Fibroblast of villous mesenchyme (primary cell): ENCODE measurements around the gene PIGM. TPM values are rescaled to one million over a fixed set of nuclear protein-coding genes. Genes with fewer than 3 reads are reported as not detected.
"Not testable (repeated sequence)": the region's sequence is repeated elsewhere in the genome, so short reads cannot be mapped to it uniquely, and the experiment has no call there.

Experiments used
- DNase-seq: peaks from one replicate; pipeline ENCODE4 v3.0.0-alpha.2; 2010; ENCODE audit warnings: low read depth
- H3K4me3 ChIP-seq: 2 replicates; pipeline ENCODE4 v1.5.1; 2011; ENCODE audit warnings: low read depth, mild to moderate bottlenecking, low read length
- total RNA-seq: library from RNA; depleted of rRNA; stranded (reverse); fragments of >200 nt; gene quantifications from 2 replicates; pipeline ENCODE4 v1.2.3, GENCODE V29; 2012
- TF ChIP-seq, protein P1 (sequence below): IDR thresholded peaks from 2 replicates; pipeline ENCODE4 v1.5.1; 2012; ENCODE audit warnings: low read depth, mild to moderate bottlenecking, low read length; ENCODE audit not compliant: insufficient read depth

PIGM gene
- total RNA-seq, 1 donor: 6.0 TPM

DNA sequence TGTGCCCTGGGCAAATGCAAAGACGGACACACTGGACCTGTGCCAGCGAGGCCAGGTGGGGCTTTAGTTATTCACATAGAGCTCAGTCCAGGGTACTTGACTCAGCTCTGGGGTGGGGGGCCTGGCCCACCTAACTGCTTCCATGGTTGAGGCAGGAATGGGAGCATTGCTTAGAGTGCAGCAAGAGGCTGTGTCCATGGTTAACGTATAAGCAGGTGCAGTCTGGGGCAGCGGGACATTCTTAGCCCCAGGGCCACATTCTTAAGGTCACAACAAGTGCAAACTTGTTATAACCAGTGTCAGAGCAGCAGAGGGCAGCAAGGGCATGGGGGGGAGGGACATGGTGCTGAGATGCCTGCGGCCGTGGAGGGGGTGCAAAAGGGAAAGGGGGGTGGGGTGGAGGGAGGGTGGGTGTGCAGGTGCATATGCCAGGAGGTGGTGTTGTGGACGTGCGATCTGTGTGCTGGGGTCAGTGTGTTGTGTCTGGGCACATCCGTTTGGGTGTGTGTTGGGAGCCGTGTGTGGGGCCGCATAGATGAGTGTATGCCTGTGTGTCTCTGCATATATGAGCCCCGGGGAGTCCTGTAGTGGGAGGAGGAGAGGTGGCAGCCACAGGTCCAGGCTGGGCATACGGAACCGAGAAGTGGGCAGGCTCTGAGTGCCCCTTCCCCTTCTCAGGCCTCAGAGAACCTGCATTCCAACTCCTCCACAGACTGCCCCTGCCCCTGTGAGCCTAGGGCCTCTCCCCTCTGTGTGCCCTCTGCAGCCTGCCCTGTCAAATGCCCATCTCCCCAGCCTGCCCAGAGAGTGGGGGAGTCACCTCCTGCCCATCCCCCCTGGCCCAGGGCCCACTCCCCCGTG lies 29.8 kb upstream of the PIGM start:
- H3K4me3 ChIP-seq: no peak overlapping the region
- DNase-seq: no peak
- TF ChIP-seq, protein P1, sequence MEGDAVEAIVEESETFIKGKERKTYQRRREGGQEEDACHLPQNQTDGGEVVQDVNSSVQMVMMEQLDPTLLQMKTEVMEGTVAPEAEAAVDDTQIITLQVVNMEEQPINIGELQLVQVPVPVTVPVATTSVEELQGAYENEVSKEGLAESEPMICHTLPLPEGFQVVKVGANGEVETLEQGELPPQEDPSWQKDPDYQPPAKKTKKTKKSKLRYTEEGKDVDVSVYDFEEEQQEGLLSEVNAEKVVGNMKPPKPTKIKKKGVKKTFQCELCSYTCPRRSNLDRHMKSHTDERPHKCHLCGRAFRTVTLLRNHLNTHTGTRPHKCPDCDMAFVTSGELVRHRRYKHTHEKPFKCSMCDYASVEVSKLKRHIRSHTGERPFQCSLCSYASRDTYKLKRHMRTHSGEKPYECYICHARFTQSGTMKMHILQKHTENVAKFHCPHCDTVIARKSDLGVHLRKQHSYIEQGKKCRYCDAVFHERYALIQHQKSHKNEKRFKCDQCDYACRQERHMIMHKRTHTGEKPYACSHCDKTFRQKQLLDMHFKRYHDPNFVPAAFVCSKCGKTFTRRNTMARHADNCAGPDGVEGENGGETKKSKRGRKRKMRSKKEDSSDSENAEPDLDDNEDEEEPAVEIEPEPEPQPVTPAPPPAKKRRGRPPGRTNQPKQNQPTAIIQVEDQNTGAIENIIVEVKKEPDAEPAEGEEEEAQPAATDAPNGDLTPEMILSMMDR: no peak

DNA sequence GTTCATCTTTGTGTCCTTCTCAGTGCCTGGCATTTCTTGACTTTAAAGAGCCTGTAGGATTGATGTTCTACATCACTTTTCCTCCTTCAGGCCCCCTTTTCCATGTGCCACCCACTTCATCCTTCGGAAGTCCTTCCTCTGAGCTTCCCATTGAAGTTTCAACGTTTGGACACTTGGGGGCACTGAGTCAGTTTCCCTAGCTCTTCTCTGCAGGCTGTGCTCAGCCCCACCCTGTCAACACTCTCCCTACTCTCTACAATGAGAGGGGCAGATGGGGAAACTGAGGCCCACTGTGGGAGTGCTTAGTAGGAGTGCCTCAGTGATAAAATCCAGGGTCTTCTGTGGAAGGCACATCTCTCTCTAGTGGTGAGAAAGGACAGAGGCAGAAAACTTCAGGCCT lies 26.3 kb upstream of the PIGM start:
- TF ChIP-seq, protein P1: peak; percentile 48
- H3K4me3 ChIP-seq: no peak overlapping the region
- peak; percentile 13 for DNase-seq

DNA sequence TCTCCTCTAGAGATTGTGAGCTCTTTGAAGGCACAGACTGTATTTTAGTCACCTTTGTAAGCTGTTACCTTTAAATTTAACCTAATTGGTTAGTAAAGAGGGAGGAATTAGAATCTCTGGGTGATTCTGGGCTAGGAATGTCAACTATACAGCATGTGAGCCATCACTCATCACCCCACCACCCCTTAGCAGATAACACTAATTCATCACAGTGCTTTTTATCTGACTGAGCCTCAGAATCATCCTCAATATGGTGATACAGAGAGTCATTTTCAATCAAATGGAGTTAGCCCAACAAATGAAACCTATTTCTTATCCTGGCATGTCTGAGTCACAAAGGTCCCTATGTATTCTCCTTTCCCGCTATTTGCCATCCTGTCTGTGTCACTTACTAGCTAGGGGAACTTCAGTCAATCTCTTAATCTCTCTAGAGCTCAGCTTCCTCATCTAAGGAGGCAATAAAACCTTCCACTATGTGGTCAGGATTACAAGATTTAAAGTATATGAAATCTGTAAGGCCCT lies 24.9 kb upstream of the PIGM start:
- TF ChIP-seq, protein P1: no peak
- no peak overlapping the region for H3K4me3 ChIP-seq
- DNase-seq: no peak

DNA sequence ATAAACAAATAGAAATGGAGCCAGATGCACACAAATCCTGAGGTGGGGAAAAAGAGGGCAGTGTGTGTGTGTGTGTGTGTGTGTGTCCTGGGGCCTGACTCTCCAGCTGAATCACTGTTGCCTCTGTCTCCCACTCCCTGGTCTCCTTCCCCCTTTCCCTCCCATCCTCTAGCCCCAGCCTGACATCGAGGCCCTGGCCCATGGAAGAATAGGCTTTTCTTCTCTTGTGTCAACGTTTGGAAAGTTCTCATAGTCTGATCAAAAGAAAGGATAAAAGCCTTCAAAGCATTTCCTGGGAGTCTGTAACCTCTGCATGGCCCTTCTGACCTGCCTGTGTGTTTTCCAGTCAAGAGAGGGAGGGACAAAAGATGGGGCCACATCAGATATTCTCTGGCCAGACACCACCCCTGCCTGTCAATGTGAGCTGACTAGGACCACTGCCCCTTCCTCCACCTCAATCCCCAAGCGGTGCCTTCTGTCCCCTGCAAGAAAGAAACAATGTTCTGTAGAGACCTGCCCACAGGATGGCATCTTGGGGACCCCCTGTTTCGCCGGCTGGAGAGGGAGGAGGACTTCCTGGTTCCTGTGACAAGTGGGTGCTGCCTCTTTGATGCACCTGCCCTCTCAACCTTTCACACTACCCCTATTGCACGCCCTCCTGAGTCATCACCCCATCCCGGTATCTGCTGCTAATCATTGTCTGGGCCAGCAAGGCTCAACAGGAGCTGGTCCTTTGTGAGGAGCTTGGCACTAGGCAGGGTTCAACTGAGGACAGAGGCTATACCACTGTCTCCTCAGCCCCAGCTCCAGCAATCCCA lies 22.0 kb upstream of the PIGM start:
- H3K4me3 ChIP-seq: no peak overlapping the region
- no peak for DNase-seq
- TF ChIP-seq, protein P1: no peak

DNA sequence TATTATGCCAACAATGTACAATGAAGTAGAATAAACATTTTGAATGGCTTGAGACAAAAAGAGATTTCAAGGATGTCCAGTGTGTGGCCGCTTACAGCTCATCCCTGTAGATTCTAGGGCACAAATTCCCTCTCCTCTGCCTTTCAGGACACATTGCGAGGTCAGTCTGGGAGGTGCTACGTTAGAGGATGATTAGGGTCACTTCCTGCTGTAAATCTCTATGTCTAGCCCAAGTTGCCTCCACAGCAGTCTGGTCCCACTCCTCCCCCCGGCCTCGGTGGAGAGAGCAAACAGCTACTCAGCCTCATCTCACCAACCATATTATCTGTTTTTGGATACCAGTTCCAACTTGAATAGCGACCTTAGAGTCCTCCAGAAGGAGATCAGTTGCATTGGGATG lies 21.1 kb upstream of the PIGM start:
- DNase-seq: no peak
- TF ChIP-seq, protein P1: no peak
- H3K4me3 ChIP-seq: no peak overlapping the region

DNA sequence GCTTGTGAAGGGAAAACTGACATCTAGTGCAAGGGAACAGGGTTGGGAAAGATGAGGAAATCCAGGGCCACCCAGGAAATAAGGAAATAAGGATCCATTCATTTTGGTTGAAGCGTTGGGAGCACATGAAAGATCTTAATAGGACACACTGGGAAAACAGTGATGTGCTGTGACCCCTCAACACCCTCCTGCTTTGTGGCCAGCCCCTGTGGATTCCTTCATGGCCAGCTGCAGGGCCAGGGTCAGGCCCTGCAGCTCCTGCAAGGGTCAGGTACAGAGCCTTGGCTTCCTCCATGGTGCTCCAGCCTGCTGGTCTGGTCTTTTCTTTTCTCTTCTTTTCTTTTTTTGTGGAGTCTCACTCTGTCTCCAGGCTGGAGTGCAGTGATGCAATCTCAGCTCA lies 18.8 kb upstream of the PIGM start:
- no peak for DNase-seq
- TF ChIP-seq, protein P1: no peak
- H3K4me3 ChIP-seq: no peak overlapping the region

DNA sequence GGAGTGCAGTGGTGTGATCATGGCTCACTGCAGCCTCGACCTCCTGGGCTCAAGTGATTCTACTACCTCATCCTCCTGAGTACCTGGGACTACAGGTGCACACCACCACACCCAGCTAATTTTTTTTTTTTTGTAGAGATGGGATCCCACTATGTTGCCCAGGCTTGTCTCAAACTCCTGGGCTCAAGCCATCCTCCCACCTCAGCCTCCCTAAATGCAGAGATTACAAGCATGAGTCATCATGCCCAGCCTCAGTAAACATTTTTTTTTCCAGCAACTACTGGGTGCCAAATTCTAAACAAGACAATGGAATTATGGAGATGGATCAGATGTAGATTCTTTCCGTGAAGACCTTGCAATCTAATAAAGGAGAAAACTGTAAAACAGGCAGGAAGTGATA lies 18.4 kb upstream of the PIGM start:
- DNase-seq, H3K4me3 ChIP-seq: not testable (repeated sequence)
